ENCODE data around the gene SMIM32.

DNA sequence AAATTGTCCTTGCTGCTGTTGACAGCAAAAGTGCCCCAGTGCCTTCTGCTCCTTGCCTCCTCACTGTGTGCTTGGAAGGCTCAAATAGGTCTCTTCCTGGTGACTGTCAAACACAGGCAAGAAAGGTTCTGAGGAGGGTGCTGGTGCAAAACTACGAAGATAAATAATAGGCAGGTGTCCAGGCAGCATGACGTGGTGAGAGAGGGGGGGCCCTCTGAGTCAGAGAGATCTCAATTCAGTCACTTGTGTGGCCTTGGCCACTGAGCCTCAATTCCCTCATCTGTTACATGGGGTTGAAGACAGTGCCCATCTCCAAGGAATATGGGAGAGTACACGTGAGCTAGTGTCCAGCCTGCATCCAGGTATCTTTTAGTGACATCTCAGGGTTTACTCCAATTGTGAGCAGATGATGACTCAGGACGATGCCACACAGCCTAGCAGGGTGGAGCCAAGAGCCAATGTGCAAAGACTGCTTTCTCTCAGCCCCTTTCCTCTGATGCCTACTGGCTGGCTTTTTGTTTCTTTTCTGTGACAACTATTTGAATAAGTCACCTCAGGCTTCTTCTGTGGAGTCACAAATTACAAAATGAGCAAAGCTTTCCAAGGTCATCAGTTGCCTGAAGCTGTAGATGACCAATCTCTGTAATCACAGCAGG, 29.7 kb upstream of the SMIM32 start:
- TF ChIP-seq BHLHE40 (IDR thresholded peaks at IDR 0.05; ENCODE audit: low read length) (no peak), TAF1 (IDR thresholded peaks at IDR 0.05; ENCODE audit: control insufficient read depth, extremely low read depth, insufficient read depth, low read length, severe bottlenecking) (no peak), FOXJ3 (CRISPR knock-in tag; IDR thresholded peaks at IDR 0.05) (no peak), HNRNPL (IDR thresholded peaks at IDR 0.05; ENCODE audit: low read depth, low read length) (no peak), XRCC5 (IDR thresholded peaks at IDR 0.05; ENCODE audit: low read depth, low read length) (no peak), PTRF (tag; IDR thresholded peaks at IDR 0.05) (no peak), ETV6 (IDR thresholded peaks at IDR 0.05; ENCODE audit: borderline replicate concordance in 1 of 2, low read depth in 2 of 2, low read length in 1 of 2) (no peak), ETV6 (CRISPR knock-in tag; IDR thresholded peaks at IDR 0.05; ENCODE audit: borderline replicate concordance) (no peak)
- TF ChIP-seq, protein P1, sequence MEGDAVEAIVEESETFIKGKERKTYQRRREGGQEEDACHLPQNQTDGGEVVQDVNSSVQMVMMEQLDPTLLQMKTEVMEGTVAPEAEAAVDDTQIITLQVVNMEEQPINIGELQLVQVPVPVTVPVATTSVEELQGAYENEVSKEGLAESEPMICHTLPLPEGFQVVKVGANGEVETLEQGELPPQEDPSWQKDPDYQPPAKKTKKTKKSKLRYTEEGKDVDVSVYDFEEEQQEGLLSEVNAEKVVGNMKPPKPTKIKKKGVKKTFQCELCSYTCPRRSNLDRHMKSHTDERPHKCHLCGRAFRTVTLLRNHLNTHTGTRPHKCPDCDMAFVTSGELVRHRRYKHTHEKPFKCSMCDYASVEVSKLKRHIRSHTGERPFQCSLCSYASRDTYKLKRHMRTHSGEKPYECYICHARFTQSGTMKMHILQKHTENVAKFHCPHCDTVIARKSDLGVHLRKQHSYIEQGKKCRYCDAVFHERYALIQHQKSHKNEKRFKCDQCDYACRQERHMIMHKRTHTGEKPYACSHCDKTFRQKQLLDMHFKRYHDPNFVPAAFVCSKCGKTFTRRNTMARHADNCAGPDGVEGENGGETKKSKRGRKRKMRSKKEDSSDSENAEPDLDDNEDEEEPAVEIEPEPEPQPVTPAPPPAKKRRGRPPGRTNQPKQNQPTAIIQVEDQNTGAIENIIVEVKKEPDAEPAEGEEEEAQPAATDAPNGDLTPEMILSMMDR (IDR thresholded peaks at IDR 0.05 in 2 of 3, conservative IDR thresholded peaks at IDR 0.05 in 1 of 3; ENCODE audit: insufficient read depth in 2 of 3, low read depth in 1 of 3, low read length in 3 of 3), result no peak
- TF ChIP-seq, protein P2, sequence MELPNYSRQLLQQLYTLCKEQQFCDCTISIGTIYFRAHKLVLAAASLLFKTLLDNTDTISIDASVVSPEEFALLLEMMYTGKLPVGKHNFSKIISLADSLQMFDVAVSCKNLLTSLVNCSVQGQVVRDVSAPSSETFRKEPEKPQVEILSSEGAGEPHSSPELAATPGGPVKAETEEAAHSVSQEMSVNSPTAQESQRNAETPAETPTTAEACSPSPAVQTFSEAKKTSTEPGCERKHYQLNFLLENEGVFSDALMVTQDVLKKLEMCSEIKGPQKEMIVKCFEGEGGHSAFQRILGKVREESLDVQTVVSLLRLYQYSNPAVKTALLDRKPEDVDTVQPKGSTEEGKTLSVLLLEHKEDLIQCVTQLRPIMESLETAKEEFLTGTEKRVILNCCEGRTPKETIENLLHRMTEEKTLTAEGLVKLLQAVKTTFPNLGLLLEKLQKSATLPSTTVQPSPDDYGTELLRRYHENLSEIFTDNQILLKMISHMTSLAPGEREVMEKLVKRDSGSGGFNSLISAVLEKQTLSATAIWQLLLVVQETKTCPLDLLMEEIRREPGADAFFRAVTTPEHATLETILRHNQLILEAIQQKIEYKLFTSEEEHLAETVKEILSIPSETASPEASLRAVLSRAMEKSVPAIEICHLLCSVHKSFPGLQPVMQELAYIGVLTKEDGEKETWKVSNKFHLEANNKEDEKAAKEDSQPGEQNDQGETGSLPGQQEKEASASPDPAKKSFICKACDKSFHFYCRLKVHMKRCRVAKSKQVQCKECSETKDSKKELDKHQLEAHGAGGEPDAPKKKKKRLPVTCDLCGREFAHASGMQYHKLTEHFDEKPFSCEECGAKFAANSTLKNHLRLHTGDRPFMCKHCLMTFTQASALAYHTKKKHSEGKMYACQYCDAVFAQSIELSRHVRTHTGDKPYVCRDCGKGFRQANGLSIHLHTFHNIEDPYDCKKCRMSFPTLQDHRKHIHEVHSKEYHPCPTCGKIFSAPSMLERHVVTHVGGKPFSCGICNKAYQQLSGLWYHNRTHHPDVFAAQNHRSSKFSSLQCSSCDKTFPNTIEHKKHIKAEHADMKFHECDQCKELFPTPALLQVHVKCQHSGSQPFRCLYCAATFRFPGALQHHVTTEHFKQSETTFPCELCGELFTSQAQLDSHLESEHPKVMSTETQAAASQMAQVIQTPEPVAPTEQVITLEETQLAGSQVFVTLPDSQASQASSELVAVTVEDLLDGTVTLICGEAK (IDR thresholded peaks at IDR 0.05), result no peak
- TF ChIP-seq, protein P2 (CRISPR knock-in tag; IDR thresholded peaks at IDR 0.05), result no peak
- TF ChIP-seq, protein P3, sequence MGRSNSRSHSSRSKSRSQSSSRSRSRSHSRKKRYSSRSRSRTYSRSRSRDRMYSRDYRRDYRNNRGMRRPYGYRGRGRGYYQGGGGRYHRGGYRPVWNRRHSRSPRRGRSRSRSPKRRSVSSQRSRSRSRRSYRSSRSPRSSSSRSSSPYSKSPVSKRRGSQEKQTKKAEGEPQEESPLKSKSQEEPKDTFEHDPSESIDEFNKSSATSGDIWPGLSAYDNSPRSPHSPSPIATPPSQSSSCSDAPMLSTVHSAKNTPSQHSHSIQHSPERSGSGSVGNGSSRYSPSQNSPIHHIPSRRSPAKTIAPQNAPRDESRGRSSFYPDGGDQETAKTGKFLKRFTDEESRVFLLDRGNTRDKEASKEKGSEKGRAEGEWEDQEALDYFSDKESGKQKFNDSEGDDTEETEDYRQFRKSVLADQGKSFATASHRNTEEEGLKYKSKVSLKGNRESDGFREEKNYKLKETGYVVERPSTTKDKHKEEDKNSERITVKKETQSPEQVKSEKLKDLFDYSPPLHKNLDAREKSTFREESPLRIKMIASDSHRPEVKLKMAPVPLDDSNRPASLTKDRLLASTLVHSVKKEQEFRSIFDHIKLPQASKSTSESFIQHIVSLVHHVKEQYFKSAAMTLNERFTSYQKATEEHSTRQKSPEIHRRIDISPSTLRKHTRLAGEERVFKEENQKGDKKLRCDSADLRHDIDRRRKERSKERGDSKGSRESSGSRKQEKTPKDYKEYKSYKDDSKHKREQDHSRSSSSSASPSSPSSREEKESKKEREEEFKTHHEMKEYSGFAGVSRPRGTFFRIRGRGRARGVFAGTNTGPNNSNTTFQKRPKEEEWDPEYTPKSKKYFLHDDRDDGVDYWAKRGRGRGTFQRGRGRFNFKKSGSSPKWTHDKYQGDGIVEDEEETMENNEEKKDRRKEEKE (IDR thresholded peaks at IDR 0.05; ENCODE audit: borderline replicate concordance in 1 of 2, control insufficient read depth in 1 of 2, low read depth in 2 of 2, low read length in 1 of 2), result no peak
- TF ChIP-seq, protein P4, sequence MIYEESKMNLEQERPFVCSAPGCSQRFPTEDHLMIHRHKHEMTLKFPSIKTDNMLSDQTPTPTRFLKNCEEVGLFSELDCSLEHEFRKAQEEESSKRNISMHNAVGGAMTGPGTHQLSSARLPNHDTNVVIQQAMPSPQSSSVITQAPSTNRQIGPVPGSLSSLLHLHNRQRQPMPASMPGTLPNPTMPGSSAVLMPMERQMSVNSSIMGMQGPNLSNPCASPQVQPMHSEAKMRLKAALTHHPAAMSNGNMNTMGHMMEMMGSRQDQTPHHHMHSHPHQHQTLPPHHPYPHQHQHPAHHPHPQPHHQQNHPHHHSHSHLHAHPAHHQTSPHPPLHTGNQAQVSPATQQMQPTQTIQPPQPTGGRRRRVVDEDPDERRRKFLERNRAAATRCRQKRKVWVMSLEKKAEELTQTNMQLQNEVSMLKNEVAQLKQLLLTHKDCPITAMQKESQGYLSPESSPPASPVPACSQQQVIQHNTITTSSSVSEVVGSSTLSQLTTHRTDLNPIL (CRISPR knock-in tag; IDR thresholded peaks at IDR 0.05), result no peak

Measured in K562 (cell line).